NOMO-1 treated with DMSO at 0.1 percent for 48 hours (cell line): ENCODE measurements around the gene ARPC4.
"Not testable (repeated sequence)": the region's sequence is repeated elsewhere in the genome, so short reads cannot be mapped to it uniquely, and the experiment has no call there.

Source experiments
- DNase-seq: peaks from one replicate; lab custom pipeline; 2025; ENCODE audit not compliant: unreplicated experiment; lab: John Stamatoyannopoulos, UW

Gene ARPC4

GRCh38 chr3:9818666-9819335 lies 25.9 kb downstream of the ARPC4 start:
- no peak for DNase-seq

GRCh38 chr3:9820543-9820942 lies 27.7 kb downstream of the ARPC4 start:
- no peak for DNase-seq

DNA sequence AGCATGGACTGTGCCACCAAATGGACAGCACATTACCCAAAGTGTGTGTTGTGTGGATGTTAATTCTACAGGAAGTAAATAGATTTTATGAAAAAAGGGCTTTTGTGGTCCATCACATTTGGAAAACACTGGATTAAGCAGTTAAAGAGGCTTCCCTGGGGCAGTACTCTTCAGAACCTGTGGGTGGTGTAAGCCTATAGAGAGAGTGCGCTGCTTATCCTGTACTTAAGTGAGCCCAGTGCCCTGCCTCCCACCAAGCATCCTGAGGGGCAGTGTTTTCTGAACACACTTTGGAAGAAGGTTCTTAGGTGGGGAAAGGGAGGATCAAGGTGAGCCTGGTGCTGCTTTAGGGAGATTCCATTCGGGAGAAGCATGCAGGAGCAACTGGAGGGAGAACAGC lies 28.1 kb downstream of the ARPC4 start:
- no peak for DNase-seq

DNA sequence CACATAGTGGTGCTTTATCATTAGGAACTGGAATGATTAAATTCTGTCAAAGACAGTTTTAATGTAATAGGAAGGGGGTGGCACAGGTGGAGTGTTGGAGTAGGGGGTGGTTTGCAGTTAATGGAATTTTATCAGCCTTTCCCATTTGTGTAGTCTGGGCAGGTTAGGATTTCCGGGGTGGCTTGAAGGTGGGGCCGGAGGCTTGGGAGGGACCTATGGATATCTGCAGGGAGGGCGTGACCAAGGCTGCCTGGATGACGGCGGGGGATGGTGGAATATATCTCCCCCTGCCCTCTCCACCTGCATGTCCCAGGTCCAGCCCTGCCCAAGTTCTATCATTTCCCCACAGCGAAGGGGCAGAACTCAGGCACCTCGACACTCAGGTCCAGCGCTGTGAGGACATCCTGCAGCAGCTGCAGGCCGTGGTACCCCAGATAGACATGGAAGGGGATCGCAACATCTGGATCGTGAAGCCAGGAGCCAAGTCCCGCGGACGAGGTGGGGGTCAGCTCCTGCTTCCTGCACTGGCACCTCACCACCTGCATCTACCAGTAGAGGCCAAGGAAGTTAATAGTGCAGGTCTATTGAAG lies 32.7 kb downstream of the ARPC4 start:
- no peak for DNase-seq

DNA sequence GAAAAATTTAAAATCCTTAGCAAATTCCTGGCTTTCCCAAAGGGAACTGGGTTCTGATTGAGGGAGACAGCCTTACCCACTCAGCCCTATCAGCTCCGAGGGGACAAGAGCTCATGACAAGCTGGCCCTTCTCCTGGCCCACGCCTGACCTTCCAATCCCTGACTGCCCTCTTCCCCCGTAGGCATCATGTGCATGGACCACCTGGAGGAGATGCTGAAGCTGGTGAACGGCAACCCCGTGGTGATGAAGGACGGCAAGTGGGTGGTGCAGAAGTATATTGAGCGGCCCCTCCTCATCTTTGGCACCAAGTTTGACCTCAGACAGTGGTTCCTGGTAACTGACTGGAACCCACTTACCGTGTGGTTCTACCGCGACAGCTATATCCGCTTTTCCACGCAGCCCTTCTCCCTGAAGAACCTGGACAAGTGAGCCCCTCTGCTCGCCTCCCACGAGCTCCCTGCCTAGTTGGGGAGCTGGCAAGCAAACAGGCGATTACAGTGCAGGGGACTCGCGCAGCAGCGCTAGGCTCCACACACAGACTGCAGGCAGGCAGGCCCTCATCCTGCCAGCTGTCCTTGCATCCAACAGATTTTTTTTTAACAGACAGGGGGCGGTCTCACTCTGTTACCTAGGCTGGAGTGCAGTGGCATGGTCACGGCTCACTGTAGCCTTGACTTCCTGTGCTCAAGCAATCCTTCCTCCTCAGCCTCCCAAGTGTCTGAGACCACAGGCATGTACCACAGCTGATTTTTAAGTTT lies 34.1 kb downstream of the ARPC4 start:
- no peak for DNase-seq

- DNase-seq = no peak
Observed at GRCh38 chr3:9828801-9829755, 36.2 kb downstream of the ARPC4 start.

GRCh38 chr3:9831253-9831652 lies 38.4 kb downstream of the ARPC4 start:
- DNase-seq = no peak

DNA sequence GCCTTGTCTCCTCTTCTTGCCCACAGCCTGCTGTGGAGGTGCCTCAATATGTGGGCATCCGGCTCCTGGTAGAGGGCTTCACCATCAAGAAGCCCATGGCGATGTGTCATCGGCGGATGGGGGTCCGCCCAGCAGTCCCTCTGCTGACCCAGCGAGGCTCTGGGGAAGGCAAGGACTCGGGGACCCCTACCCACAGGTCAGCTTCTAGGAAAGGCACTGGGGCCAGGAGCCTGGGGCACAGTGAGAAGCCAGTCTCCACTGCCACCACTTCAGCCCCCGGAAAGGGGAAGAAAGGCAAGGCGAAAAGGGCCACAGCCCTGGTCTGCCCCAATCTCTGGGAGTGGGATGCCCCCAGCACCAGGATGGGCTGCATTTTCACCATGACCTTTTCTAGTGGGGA lies 40.2 kb downstream of the ARPC4 start:
- no peak for DNase-seq

GRCh38 chr3:9834520-9835380 lies 41.9 kb downstream of the ARPC4 start:
- DNase-seq = no peak

- DNase-seq = no peak
Observed at GRCh38 chr3:9837701-9838582, 45.1 kb downstream of the ARPC4 start.

DNA sequence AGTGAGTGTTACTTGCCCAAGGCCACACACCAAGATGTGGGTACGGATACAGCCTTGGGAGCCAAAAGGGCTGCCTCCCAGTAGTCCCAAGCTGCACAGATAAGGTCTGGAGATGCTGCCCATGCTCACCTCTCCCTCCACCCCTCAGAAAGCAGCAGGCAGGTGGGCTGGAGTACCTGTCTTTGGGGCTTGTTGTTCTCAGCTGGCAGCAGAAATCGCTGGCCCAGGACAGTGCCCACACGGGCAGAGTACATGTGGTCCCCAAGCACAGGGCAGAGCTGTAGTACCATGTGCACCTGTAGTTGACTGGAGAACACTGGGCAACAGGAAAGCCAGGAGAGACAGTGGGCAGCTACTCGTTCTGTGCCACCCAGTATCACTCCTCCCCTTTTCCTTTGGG lies 46.0 kb downstream of the ARPC4 start:
- no peak for DNase-seq

DNA sequence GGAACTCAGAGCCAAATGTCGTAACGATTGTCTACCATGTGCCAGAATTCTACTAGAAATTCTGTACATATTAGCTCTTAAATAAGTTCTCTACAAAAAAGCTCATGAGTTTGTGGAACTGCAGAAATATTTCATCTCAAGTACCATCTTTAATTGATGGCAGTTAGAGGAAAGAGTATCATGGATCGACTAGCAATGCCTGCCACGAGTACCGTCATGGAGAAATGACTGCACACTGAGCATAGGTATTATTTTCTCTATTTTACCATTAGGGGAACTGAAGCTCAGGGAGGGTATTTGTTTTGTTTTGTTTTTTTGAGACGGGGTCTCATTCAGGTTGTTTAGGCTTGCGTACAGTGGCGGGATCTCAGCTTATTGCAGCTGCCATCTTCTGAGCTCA lies 48.1 kb downstream of the ARPC4 start:
- no peak for DNase-seq

GRCh38 chr3:9843715-9844438 lies 51.0 kb downstream of the ARPC4 start, which contains the start of gene RPUSD3:
TSS of gene RPUSD3 (minus strand) at chr3:9844008. CDS start at chr3:9843990, 18 bp downstream.
- DNase-seq = peak; percentile 86

DNA sequence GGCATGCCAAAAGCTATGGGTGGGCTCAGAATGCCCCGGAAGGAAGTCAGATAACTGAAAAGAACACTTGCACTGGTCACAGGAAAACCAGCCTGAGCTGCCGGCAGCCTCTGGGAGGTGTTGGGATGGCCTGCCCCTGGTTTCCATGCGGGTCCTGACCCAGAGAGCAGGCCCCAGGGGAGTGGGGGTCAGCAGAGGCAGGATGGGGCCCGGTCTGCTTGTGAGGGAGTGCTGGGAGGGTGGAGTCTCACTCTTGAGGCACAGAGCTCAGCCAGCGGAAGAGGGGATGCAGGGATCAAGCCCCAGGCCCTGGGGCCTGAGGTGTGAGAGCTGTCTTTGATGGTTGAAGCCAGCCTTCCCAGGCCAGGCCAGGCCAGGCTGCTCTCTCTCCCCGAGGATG lies 53.3 kb downstream of the ARPC4 start:
- DNase-seq = no peak

DNA sequence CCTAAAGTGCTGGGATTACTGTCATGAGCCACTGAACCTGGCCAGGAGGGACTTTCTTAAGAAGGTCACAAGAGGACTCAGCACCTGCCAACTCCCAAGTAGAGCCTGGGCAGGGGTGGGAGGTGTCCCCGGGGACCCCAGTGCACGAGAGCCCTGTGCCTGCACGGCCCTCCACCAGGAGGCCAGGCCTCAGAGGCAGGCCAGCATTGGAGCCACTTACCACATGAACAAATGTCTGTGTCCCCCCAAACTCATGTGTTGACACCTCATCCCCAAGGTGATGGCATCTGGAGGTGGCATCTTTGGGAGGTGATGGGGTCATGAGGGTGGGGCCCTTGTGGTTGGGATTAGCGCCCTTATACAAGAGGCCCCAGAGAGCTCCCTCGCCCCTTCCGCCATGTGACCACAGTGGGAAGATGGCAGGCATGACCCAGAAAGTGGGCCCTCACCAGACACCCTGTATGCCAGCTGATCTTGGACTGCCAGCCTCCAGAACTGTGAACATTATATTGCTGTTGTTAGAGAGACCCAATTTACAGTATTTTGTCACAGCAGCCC lies 54.1 kb downstream of the ARPC4 start:
- no peak for DNase-seq

DNA sequence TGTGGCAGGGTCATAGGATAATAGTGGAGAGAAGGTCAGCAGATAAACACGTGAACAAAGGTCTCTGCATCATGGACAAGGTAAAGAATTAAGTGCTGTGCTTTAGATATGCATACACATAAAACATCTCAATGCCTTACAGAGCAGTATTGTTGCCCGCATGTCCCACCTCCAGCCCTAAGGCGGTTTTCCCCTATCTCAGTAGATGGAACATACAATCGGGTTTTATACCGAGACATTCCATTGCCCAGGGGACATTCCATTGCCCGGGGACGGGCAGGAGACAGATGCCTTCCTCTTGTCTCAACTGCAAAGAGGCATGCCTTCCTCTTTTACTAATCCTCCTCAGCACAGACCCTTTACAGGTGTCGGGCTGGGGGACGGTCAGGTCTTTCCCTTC lies 55.0 kb downstream of the ARPC4 start:
- not testable (repeated sequence) for DNase-seq

DNA sequence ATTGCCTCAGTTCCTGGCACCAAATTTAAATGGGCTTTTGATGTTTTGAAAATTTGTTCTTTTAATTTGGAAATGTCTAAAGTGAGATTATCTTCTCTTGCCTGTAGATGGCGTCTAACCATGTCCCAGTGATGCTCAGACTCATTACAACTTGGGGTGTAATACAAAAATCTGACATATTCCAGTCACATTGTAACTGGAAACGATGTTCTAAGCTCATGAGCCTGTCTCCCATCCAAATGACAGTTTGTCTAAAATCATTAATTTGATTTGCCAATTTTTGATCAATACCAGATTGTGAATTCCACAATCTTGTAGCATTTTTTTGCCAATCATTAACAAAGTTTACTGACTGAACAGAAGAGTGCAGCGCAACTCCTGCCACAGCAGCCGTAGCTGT lies 56.0 kb downstream of the ARPC4 start:
- not testable (repeated sequence) for DNase-seq

DNA sequence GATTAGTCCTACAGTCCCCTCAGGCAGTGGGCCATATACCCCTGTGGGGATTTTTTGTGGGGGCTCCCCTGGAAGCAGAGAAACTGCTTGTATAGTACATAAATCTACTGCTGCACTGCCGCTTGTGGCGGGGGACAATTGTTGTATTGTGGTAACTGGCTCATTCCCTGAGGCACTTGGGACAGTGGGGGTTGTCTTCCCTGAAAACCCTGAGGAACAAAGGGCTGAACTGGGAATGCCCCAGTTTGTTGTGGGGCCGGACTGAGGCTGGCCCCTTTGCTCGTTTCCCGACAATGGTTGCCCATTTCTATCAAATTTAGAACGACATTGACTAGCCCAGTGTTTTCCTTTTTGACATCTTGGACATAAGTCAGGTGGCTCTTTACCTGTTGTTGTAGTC lies 58.5 kb downstream of the ARPC4 start:
- not testable (repeated sequence) for DNase-seq
